GM12878 (cell line): ENCODE results near the gene COQ3. TPM values are rescaled to one million over a fixed set of nuclear protein-coding genes. Genes with fewer than 3 reads are reported as not detected.

Experiments used
- E2F4 ChIP-seq: IDR thresholded peaks from 2 replicates; pipeline ENCODE4 v1.6.1; 2012; ENCODE audit warnings: low read depth, low read length, improper control_type of control experiment
- EED ChIP-seq: sonication (generic); IDR thresholded peaks from 2 replicates; pipeline ENCODE4 v1.6.1; 2016; ENCODE audit warnings: antibody characterized with exemption, low read depth
- ESRRA ChIP-seq: IDR thresholded peaks from 2 replicates; pipeline ENCODE4 v1.6.1; 2012; ENCODE audit warnings: mild to moderate bottlenecking, low read length, improper control_type of control experiment
- IKZF1 ChIP-seq: fragments of 450-650 bp; conservative IDR thresholded peaks from 2 replicates; pipeline ENCODE4 v1.6.1; 2017; ENCODE audit warnings: antibody characterized with exemption, mild to moderate bottlenecking
- JUNB ChIP-seq: IDR thresholded peaks from 2 replicates; pipeline ENCODE4 v1.6.1; 2016; ENCODE audit warnings: antibody characterized with exemption, mild to moderate bottlenecking
- JUND ChIP-seq: IDR thresholded peaks from 2 replicates; pipeline ENCODE4 v1.6.1; 2012; ENCODE audit warnings: low read depth, mild to moderate bottlenecking, low read length, improper control_type of control experiment, moderate library complexity
- MLLT1 ChIP-seq: fragments of 450-650 bp; IDR thresholded peaks from 2 replicates; pipeline ENCODE4 v1.6.1; 2016; ENCODE audit warnings: mild to moderate bottlenecking
- POLR2AphosphoS5 ChIP-seq: IDR thresholded peaks from 2 replicates; pipeline ENCODE4 v1.6.1; 2011; ENCODE audit warnings: mild to moderate bottlenecking, low read length, inconsistent platforms
- SIN3A ChIP-seq: IDR thresholded peaks from 2 replicates; pipeline ENCODE4 v1.6.1; 2012; ENCODE audit warnings: low read depth, low read length, improper control_type of control experiment
- SREBF2 ChIP-seq: IDR thresholded peaks from 2 replicates; pipeline ENCODE4 v1.6.1; 2012; ENCODE audit warnings: mild to moderate bottlenecking, low read length
- STAT3 ChIP-seq: IDR thresholded peaks from 2 replicates; pipeline ENCODE4 v1.6.1; 2011; ENCODE audit warnings: low read depth, low read length, improper control_type of control experiment
- TBL1XR1 ChIP-seq: IDR thresholded peaks from 2 replicates; pipeline ENCODE4 v1.6.1; 2012; ENCODE audit warnings: low read depth, low read length, improper control_type of control experiment
- polyA plus RNA-seq, 11 experiments: library from polyadenylated mRNA; depleted of rRNA in 4 of 11; unstranded in 6 of 11; stranded (reverse) in 5 of 11; fragments of >200 nt; fragmentation: Nextera tagmentation in 4 of 11; fragmentation: Illumina TruSeq in 1 of 11; extraction: Ambion mirVana in 4 of 11; extraction: Trizol in 1 of 11; gene quantifications; 1 replicate in 1 of 11; 2 replicates in 10 of 11; pipeline versions ENCODE4 v1.2.1 to v1.2.3, GENCODE V29; 2011 to 2016; ENCODE audit warnings: inconsistent platforms in 2 of 11, missing spikeins in 2 of 11, low read depth in 1 of 11
- total RNA-seq, 4 experiments: library from RNA; depleted of rRNA in 3 of 4; stranded (reverse); fragments of >200 nt in 3 of 4; fragmentation: Illumina TruSeq in 1 of 4; extraction: Trizol in 1 of 4; gene quantifications; 2 replicates each; pipeline versions ENCODE4 v1.2.1 to v1.2.3, GENCODE V29; 2013 to 2021

The COQ3 gene
- total and polyA plus RNA-seq, 10 of the 15 experiments (the other 5 are each of a cell fraction or from before 2014, with no cell fraction given) = 9.3 to 50.6 (median 16.0) TPM

GRCh38 chr6:99424761-99425646 is 31.0 kb upstream of the COQ3 start, which contains the start of gene PNISR (continued):
- no peak for TF ChIP-seq MLLT1
- TF ChIP-seq SIN3A = no peak
- TF ChIP-seq EED = peak; percentile 49
- peak; percentile 72 for TF ChIP-seq SREBF2
- 0 out of 2 replicates have a peak, but pooled peaks have one; percentile 46 for TF ChIP-seq ESRRA
- TF ChIP-seq E2F4 = no peak
- TF ChIP-seq IKZF1 = peak; percentile 89
- TF ChIP-seq STAT3 = no peak
- peak; percentile 98 for TF ChIP-seq POLR2AphosphoS5
- TF ChIP-seq TBL1XR1 = no peak; the same call in 1 of the 2 replicates
- TF ChIP-seq JUND = no peak
- no peak for TF ChIP-seq JUNB
